ENCODE measurements around the gene ULK4. TPM values are rescaled to one million over a fixed set of nuclear protein-coding genes. Genes with fewer than 3 reads are reported as not detected.
"Not testable (repeated sequence)": the region's sequence is repeated elsewhere in the genome, so short reads cannot be mapped to it uniquely, and the experiment has no call there.

ULK4 gene
- 5.6 TPM for polyA plus RNA-seq

- peak within 1 kb of the TSS; percentile 92 to 100 (median 99) for H3K4me3 Mint-ChIP-seq
Observed at GRCh38 chr3:41961751-41962679, at the start of gene ULK4. TSS of gene ULK4 (minus strand) at chr3:41962103. CDS start at chr3:41954759, 7,344 bp downstream.

GRCh38 chr3:42010530-42010929 is 48.6 kb upstream of the ULK4 start:
- Mint-ChIP-seq H3K27ac (peak overlapping the region in 1 of 3 donors; percentile 88), H3K36me3 (no peaks in the 10 kb centered on the region), H3K9me3 (no peaks in the 10 kb centered on the region), H3K27me3 (no peaks in the 10 kb centered on the region), H3K4me3 (no peak overlapping the region), H3K4me1 (peaks cover 13 to 25% (median 20%) of the 10 kb centered on the region in 3 donors)

More at GRCh38 chr3:41961751-41962679, at the start of gene ULK4:
- Mint-ChIP-seq H3K27me3 (peaks cover 1% of the 10 kb centered on the region), H3K36me3 (no peaks in the 10 kb centered on the region), H3K9me3 (no peaks in the 10 kb centered on the region), H3K4me1 (peaks cover 10 to 15% (median 12%) of the 10 kb centered on the region in 3 donors), H3K27ac (peak within 1 kb of the TSS; percentile 96 to 100 (median 98))

GRCh38 chr3:42009456-42009855 is 47.6 kb upstream of the ULK4 start:
- H3K4me3 Mint-ChIP-seq: peak overlapping the region in 1 of 4 donors; percentile 32
- no peaks in the 10 kb centered on the region for H3K36me3 Mint-ChIP-seq
- H3K27ac Mint-ChIP-seq: no peak overlapping the region
- H3K27me3 Mint-ChIP-seq: no peaks in the 10 kb centered on the region
- H3K4me1 Mint-ChIP-seq: peaks cover 11 to 20% (median 15%) of the 10 kb centered on the region in 3 donors
- H3K9me3 Mint-ChIP-seq: no peaks in the 10 kb centered on the region

- Mint-ChIP-seq H3K27me3 (no peaks in the 10 kb centered on the region), H3K27ac (peak overlapping the region in 1 of 3 donors; percentile 63), H3K36me3 (peaks cover 2% of the 10 kb centered on the region), H3K4me3 (no peak overlapping the region), H3K4me1 (peaks cover 11 to 18% (median 11%) of the 10 kb centered on the region in 3 donors), H3K9me3 (peaks cover 0 to 1% (median under 1%) of the 10 kb centered on the region in 3 donors)
Observed at GRCh38 chr3:42007785-42008184, 45.9 kb upstream of the ULK4 start.

- H3K9me3 Mint-ChIP-seq: peaks cover 4 to 5% (median 4%) of the 10 kb centered on the region in 3 donors
- peaks cover 7% of the 10 kb centered on the region for H3K36me3 Mint-ChIP-seq
- H3K27me3 Mint-ChIP-seq: no peaks in the 10 kb centered on the region
- no peak overlapping the region for H3K27ac Mint-ChIP-seq
- no peak overlapping the region for H3K4me3 Mint-ChIP-seq
- peaks cover 3 to 6% (median 4%) of the 10 kb centered on the region in 3 donors for H3K4me1 Mint-ChIP-seq
Observed at GRCh38 chr3:42005401-42005800, 43.5 kb upstream of the ULK4 start.

- peaks cover 8% of the 10 kb centered on the region for H3K36me3 Mint-ChIP-seq
- H3K4me1 Mint-ChIP-seq: peaks cover 1 to 3% (median 2%) of the 10 kb centered on the region in 3 donors
- H3K9me3 Mint-ChIP-seq: peaks cover 4 to 5% (median 4%) of the 10 kb centered on the region in 3 donors
- no peak overlapping the region for H3K27ac Mint-ChIP-seq
- no peak overlapping the region for H3K4me3 Mint-ChIP-seq
- no peaks in the 10 kb centered on the region for H3K27me3 Mint-ChIP-seq
Observed at GRCh38 chr3:42002790-42003189, 40.9 kb upstream of the ULK4 start.

GRCh38 chr3:42001777-42002176 is 39.9 kb upstream of the ULK4 start:
- Mint-ChIP-seq H3K4me1 (no peaks in the 10 kb centered on the region), H3K27ac (no peak overlapping the region), H3K4me3 (no peak overlapping the region), H3K27me3 (no peaks in the 10 kb centered on the region), H3K36me3 (peaks cover 8% of the 10 kb centered on the region), H3K9me3 (peaks cover 4 to 5% (median 4%) of the 10 kb centered on the region in 3 donors)

- H3K27ac Mint-ChIP-seq: no peak overlapping the region
- no peak overlapping the region for H3K4me3 Mint-ChIP-seq
- peaks cover 4 to 5% (median 4%) of the 10 kb centered on the region in 3 donors for H3K9me3 Mint-ChIP-seq
Observed at GRCh38 chr3:41999909-42000308, 38.0 kb upstream of the ULK4 start.

GRCh38 chr3:41997702-41998550 is 36.0 kb upstream of the ULK4 start:
- H3K9me3 Mint-ChIP-seq: peaks cover 4 to 5% (median 4%) of the 10 kb centered on the region in 3 donors
- peak overlapping the region in 1 of 3 donors; percentile 51 for H3K27ac Mint-ChIP-seq
- H3K4me3 Mint-ChIP-seq: no peak overlapping the region
- peaks cover 0 to 3% (median 0%) of the 10 kb centered on the region in 3 donors for H3K4me1 Mint-ChIP-seq
- peaks cover 7% of the 10 kb centered on the region for H3K36me3 Mint-ChIP-seq
- no peaks in the 10 kb centered on the region for H3K27me3 Mint-ChIP-seq

More at GRCh38 chr3:41999909-42000308, 38.0 kb upstream of the ULK4 start:
- Mint-ChIP-seq H3K4me1 (no peaks in the 10 kb centered on the region), H3K36me3 (peaks cover 8% of the 10 kb centered on the region), H3K27me3 (no peaks in the 10 kb centered on the region)

- Mint-ChIP-seq H3K27me3 (no peaks in the 10 kb centered on the region), H3K27ac (no peak overlapping the region), H3K36me3 (no peaks in the 10 kb centered on the region), H3K9me3 (no peaks in the 10 kb centered on the region), H3K4me1 (peaks cover 0 to 5% (median 0%) of the 10 kb centered on the region in 3 donors), H3K4me3 (no peak overlapping the region)
Observed at GRCh38 chr3:41991437-41991836, 29.5 kb upstream of the ULK4 start.

GRCh38 chr3:41989518-41989917 is 27.6 kb upstream of the ULK4 start:
- no peak overlapping the region for H3K27ac Mint-ChIP-seq
- H3K9me3 Mint-ChIP-seq: no peaks in the 10 kb centered on the region
- H3K4me3 Mint-ChIP-seq: no peak overlapping the region

GRCh38 chr3:41987627-41988026 is 25.7 kb upstream of the ULK4 start:
- no peaks in the 10 kb centered on the region for H3K27me3 Mint-ChIP-seq
- no peaks in the 10 kb centered on the region for H3K36me3 Mint-ChIP-seq
- peak overlapping the region in 1 of 3 donors; percentile 17 for H3K27ac Mint-ChIP-seq
- H3K4me3 Mint-ChIP-seq: no peak overlapping the region
- no peaks in the 10 kb centered on the region for H3K9me3 Mint-ChIP-seq
- H3K4me1 Mint-ChIP-seq: peaks cover 0 to 2% (median 0%) of the 10 kb centered on the region in 3 donors

More at GRCh38 chr3:41989518-41989917, 27.6 kb upstream of the ULK4 start:
- H3K27me3 Mint-ChIP-seq: no peaks in the 10 kb centered on the region
- peaks cover 0 to 3% (median 0%) of the 10 kb centered on the region in 3 donors for H3K4me1 Mint-ChIP-seq
- no peaks in the 10 kb centered on the region for H3K36me3 Mint-ChIP-seq

- Mint-ChIP-seq H3K9me3 (no peaks in the 10 kb centered on the region), H3K27me3 (no peaks in the 10 kb centered on the region), H3K4me1 (peaks cover 0 to 2% (median 0%) of the 10 kb centered on the region in 3 donors), H3K36me3 (no peaks in the 10 kb centered on the region), H3K27ac (no peak overlapping the region), H3K4me3 (no peak overlapping the region)
Observed at GRCh38 chr3:41986561-41986960, 24.7 kb upstream of the ULK4 start.

- Mint-ChIP-seq H3K4me3 (no peak overlapping the region), H3K9me3 (no peaks in the 10 kb centered on the region), H3K36me3 (no peaks in the 10 kb centered on the region), H3K27ac (no peak overlapping the region), H3K4me1 (peaks cover 0 to 2% (median 0%) of the 10 kb centered on the region in 3 donors), H3K27me3 (no peaks in the 10 kb centered on the region)
Observed at GRCh38 chr3:41985018-41985417, 23.1 kb upstream of the ULK4 start.

- not testable (repeated sequence) for H3K27me3 Mint-ChIP-seq
Observed at GRCh38 chr3:41983091-41983490, 21.2 kb upstream of the ULK4 start.

More at GRCh38 chr3:41983091-41983490, 21.2 kb upstream of the ULK4 start:
- H3K4me3 Mint-ChIP-seq, H3K27ac Mint-ChIP-seq, H3K36me3 Mint-ChIP-seq, H3K9me3 Mint-ChIP-seq, H3K4me1 Mint-ChIP-seq: not testable (repeated sequence)

All from IgD-negative memory B cell (primary cell).